NCI-H2081 (cell line): Measurements from ENCODE around the gene EEIG1.

Source experiments
- DNase-seq, 2 experiments: peaks; one replicate each; lab custom pipeline; 2025; lab: John Stamatoyannopoulos, UW

EEIG1 gene

GRCh38 chr9:127959841-127960409, 20.9 kb downstream of the EEIG1 start:
- DNase-seq: no peak

DNA sequence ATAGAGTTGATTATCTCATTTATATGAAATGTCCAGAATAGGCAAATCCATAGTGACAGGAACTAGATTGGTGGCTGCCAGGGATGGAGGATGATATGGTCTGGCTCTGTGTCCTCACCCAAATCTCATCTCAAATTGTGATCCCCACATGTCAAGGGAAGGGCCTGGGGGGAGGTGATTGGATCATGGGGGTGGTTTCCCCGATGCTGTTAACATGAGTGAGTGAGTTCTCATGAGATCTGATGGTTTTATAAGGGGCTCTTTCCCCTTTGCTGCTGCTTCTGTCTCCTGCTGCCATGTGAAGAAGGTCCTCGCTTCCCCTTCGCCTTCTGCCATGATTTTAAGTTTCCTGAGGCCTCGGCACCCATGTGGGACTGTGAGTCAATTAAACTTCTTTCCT, 21.4 kb downstream of the EEIG1 start:
- no peak for DNase-seq

DNA sequence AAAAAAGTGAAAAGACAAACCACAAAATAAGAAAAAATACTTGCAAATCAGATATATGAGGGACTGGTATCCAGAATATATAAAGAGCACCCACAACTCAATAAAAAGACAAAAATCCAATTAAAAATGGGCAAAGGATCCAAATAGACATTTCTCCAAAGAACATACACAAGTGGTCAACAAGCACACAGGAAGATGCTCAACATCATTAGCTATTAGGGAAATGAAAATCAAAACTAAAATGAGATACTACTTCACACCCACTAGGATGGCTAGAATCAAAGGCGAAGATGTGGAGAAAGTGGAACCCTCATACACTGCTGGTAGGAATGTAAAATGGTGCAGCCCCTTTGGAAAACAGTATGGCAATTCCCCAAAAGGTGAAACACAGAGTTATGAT, 22.1 kb downstream of the EEIG1 start:
- no peak for DNase-seq

DNA sequence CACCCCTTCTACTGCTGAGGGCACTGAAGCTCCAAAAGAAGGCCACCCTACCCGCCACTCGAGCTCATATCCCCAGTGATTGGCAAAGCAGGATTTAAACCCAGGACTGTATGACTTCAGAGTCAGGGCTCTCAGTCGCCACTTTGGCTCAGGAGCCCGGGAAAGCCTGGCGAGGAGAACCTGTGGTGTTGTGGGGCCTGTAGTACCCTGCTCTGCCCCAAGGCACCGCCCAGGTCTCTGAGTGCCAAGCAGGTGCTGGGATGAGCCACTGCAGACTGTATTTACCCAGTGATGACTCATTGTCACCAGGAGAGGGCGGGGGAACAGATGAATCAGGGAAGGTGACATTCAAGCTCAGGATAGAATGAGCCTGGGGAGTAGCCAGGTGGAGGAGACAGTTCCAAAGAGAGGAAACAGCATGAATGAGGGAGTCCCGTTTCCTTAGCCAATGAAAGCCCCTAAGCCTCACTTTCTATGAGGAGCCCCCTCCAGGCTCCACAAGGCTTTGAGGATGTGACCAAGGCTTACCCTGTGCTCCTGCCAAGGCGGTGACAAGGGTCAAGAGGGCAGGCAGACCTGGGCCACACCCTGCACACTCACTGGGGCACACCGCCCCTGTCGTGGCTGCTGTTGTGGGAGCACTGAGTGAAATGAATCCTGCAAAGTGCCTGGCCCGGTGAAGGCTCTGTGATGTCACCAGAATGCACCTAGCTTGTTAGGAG, 25.3 kb downstream of the EEIG1 start:
- peak; percentile 94 to 98 for DNase-seq

DNA sequence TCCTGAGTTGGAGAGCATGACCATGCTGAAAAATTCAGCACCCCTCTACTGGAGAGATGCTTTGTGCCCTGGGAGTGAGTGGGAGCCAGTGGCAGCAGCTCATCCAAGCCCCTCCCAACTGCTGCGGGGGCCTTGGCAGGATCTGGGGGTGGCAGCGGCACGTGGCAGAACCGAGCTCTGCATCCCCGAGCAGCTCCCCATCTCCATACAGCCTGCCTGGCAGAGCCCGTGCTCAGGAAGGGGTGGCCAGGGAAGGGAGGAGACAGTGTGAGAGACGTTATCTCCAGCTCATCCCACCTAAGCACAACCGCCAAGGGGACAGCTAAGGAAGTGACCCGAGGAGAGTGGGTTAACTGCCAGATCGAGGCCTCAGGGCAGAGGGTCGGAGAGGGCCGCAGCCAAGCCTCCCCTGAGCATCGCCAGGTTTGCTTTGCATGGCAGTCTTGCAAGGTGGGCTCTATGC, 25.9 kb downstream of the EEIG1 start:
- DNase-seq: no peak

DNA sequence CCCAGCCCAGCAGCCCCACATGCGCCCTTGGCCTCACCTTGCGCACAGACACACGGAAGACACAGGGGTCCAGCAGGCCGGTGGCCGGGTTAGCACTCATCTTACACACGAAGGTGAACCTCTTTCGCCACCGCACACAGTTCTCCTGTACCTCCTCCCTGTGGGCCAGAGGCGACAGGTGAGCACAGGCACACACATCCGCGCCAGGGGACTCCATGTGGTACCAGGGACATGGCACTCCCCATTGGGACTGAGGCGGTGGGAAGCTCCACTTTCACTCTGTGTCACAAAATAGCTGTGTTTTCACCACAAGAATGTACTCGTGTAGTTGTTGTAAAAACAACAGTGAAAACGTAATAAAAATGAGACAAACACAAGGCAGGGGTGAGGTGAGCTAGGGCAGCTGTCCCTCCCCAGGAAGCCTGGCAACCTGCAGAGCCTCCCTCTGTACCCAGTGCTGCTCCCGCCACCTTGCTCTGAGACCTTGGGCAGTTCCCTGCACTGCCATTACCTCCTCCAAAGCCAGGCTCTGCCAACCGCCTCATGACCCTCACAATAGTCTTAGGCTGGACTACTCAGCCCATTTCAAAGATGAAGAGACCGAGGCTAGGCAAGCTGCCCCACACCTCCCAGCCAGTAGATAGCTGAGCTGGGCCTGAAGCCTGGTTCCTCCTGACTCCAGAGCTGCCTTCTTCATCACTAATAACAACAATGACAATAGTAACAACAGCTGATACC, 26.9 kb downstream of the EEIG1 start:
- peak in 1 of 2 experiments; percentile 77 for DNase-seq

DNA sequence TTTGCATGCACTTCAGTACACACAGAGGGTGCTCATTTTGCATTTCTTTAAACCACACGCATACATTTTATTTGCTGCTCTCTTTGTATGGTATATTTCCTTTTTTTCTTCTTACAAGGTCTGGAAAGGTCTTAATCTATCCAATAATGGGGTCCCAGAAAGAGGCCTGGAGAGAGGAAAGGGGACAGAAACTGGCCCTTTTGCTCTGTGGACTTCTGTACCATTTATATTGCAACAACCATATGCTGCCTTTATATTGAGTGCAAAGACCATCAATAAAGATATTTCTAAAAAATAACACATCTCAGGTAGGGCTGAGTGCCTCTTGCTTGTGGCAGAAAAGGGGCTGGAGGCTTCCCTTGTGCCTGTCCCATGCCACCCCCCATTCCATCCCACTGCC, 27.6 kb downstream of the EEIG1 start:
- DNase-seq: no peak

GRCh38 chr9:127950513-127951289, 30.1 kb downstream of the EEIG1 start:
- DNase-seq: no peak

DNA sequence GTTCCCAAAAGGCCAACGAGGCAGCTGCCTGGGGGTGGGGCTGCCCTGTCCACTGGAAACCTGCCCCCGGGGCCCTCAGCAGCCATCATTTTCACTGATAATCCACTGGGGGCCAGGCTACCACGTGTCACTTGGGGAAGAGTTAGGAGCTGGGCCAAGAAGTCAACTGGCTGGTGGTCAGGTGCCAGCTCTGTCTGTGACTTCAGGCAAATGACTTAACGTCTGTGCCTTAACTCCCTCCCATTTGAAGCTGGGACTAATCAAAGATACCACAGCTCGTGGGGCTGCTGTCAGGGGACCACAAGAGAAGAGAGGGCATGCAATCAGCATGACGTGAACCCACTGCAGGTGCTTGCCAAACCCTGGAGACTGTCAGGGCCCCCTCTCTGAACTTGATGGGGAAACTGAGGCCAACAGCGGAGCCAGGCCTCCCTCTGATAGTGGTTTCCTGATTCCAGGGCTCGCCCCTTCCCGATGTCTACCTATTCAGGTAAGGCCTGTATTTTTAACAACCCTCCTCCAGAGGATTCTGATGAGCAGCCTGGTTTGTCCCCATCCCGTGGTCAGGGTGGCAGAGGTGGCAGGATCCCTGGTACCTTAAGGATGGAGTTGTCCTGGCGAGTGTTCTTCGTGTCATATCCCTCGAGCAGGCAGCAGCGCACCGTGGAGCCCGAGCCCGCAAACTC, 30.8 kb downstream of the EEIG1 start:
- DNase-seq: no peak

DNA sequence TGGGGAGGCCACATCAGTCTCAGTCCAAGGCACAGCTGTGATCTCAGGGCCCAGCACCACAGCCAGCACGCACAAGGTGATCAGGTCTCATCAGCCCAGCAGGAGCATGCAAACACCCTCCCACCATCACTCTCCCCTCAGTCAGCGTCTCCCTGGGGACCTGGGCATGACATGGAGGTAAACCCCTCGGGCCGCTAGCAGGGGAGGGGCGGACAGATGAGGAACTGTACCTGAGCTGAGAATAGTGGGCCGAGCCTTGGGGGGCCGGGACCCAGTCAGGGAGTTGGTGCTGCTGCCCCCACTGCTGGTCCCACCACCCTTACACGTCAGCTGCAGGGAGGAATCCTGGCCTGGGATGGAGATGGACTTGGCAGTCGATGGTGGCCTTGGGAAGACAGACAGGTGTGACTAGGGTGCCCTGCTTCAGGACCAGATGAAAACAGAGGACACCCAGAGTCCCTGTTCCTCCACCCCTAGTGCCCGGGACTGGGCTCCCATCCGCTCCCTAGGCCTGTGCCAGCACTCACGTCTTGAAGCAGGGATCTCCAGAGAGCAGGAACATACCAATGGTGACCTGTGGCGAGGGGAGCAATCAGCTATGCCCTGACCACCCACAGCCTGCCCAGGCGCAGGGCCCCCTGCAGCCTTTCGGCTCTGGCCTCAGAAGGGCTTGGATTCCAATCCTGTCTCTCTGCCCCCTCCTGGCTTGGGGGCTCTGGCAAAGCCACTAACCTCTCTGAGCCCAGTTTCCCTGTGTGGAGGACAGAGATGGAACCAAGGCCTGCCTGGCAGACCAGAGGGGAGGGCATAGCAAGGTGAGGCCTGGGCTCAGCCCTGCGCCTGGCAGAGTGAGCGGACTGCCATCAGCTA, 32.7 kb downstream of the EEIG1 start:
- DNase-seq: no peak

- no peak for DNase-seq
Measured at GRCh38 chr9:127946728-127947127, 34.1 kb downstream of the EEIG1 start.

DNA sequence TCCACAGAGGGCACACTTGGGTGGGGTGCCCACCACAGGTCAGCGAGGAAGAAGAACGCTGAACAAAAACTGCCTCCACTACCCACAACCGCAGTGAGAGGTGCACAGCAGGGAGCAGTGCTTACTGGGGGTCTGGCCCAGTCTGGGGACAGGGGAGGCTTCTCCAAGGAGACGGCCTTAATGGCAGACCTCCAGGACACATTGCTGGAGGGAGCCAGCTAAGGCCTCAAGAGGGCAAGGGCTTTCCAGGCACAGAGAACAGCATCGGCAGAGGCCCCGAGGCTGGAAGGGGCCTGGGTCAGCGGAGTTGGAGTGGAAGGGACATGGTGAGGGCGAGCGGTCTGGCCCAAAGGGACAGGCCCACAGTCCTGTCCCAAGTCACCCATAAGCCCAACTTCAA, 34.8 kb downstream of the EEIG1 start:
- no peak for DNase-seq

DNA sequence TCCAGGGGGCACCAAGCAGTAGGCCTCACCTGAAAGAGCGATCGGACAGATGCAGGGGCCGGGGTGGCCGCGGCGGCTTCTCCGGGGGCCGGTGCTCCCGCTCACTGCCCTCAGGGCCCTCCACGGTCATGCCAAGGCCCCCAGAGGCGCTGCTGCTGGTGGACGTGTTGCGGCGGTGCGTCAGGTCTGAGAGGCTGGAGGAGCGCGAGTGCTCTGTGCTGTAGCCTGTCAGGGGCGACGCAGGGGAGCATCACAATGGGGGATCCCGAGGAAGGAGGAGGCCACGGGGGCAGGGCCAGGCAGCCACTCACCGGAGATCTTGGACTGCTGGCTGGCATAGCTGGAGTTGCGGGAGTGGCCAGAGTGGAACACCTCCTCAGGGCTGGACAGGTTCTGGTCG, 35.5 kb downstream of the EEIG1 start:
- no peak for DNase-seq

- no peak for DNase-seq
Measured at GRCh38 chr9:127944586-127945218, 36.1 kb downstream of the EEIG1 start.

- peak; percentile 87 to 89 for DNase-seq
Measured at GRCh38 chr9:127943731-127944144, 37.1 kb downstream of the EEIG1 start.

GRCh38 chr9:127943011-127943662, 37.7 kb downstream of the EEIG1 start:
- DNase-seq: no peak

- peak; percentile 25 to 35 for DNase-seq
Measured at GRCh38 chr9:127942216-127943010, 38.4 kb downstream of the EEIG1 start.

DNA sequence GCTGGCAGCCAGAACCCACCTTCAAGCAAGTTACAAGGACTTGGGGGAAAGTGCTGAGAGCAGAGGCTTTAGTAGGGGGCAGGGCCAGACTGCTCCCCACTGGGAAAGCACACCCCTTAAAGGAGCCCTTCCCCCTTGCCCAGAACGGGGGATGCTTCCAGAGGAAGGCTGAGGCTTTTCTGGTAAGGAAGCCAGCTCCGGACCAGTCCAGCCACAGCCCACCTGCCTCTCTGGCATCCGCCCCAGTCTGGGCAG, 38.9 kb downstream of the EEIG1 start:
- DNase-seq: no peak
